A549 (cell line): ENCODE measurements around the gene CEP85L. TPM values are rescaled to one million over a fixed set of nuclear protein-coding genes. Genes with fewer than 3 reads are reported as not detected.

Source experiments
- ATAC-seq, 2 experiments: fragments of 200-7000 bp in 1 of 2; fragments of >200 bp in 1 of 2; cut with Nextera tagmentation in 1 of 2; cut with Tn5 transposase in 1 of 2; 3 replicates each; pipeline versions ENCODE4 v1.8.0 to v1.9.1; 2018 to 2020; ENCODE audit warnings: mild to moderate bottlenecking in 1 of 2, moderate library complexity in 1 of 2
- CTCF ChIA-PET: fragments of 300-600 bp; sonication (Branson Sonifier 250); formaldehyde crosslinking; extraction: SDS; loops from one replicate; lab custom pipeline; 2021; ENCODE audit warnings: antibody characterized with exemption, inconsistent platforms; lab: Yijun Ruan, JAX
- POLR2A ChIA-PET: fragments of 350-600 bp; formaldehyde crosslinking; extraction: SDS; loops from one replicate; lab custom pipeline; 2021; ENCODE audit warnings: antibody characterized with exemption, inconsistent platforms; lab: Yijun Ruan, JAX
- DNase-seq, 2 experiments: peaks; one replicate each; pipeline versions ENCODE4 v3.0.0 to v3.0.0-alpha.2; 2011 to 2016; ENCODE audit warnings: low read depth in 1 of 2, low spot score in 1 of 2
- FAIRE-seq: peaks from 2 replicates; lab custom pipeline; 2011; peaks lifted over from hg19 to GRCh38; lab: Jason Lieb, UNC
- H3K27ac ChIP-seq, 2 experiments: fragments of >200 bp; sonication (Bioruptor Twin); formaldehyde crosslinking; 3 replicates each; pipeline ENCODE4 v1.5.1; 2016 to 2017
- H3K4me1 ChIP-seq: fragments of >200 bp; sonication (Bioruptor Twin); formaldehyde crosslinking; 3 replicates; pipeline ENCODE4 v1.6.1; 2016
- H3K4me2 ChIP-seq: fragments of >200 bp; sonication (Bioruptor Twin); formaldehyde crosslinking; 3 replicates; pipeline ENCODE4 v1.6.1; 2016
- H3K4me3 ChIP-seq: fragments of >200 bp; sonication (Bioruptor Twin); formaldehyde crosslinking; 3 replicates; pipeline ENCODE4 v1.5.1; 2016
- H3K9me3 ChIP-seq: fragments of >200 bp; sonication (Bioruptor Twin); formaldehyde crosslinking; 3 replicates; pipeline ENCODE4 v1.6.1; 2016
- BHLHE40 ChIP-seq: IDR thresholded peaks from 2 replicates; pipeline ENCODE4 v1.6.1; 2012; ENCODE audit warnings: low read depth, low read length, inconsistent platforms
- CEBPB ChIP-seq, 2 experiments: fragments of >200 bp in 1 of 2; sonication (Bioruptor Twin) in 1 of 2; formaldehyde crosslinking in 1 of 2; IDR thresholded peaks; 2 replicates each; pipeline ENCODE4 v1.6.1; 2012 to 2016
- E2F6 ChIP-seq: IDR thresholded peaks from 2 replicates; pipeline ENCODE4 v1.6.1; 2012; ENCODE audit warnings: low read depth, borderline replicate concordance
- EHMT2 ChIP-seq: fragments of 200-600 bp; sonication (generic); IDR thresholded peaks from 2 replicates; pipeline ENCODE4 v1.6.1; 2016; ENCODE audit warnings: antibody characterized with exemption, low read depth, mild to moderate bottlenecking, moderate library complexity
- ELK1 ChIP-seq: fragments of 150-350 bp; IDR thresholded peaks from 2 replicates; pipeline ENCODE4 v1.6.1; 2014; ENCODE audit warnings: low read depth, mild to moderate bottlenecking, low read length
- ESRRA ChIP-seq: fragments of 150-350 bp; IDR thresholded peaks from 2 replicates; pipeline ENCODE4 v1.6.1; 2014; ENCODE audit warnings: mild to moderate bottlenecking, low read length, borderline replicate concordance
- FOSB ChIP-seq: fragments of 250-450 bp; sonication (Bioruptor Pico); IDR thresholded peaks from 2 replicates; pipeline ENCODE4 v1.5.0; 2020; ENCODE audit warnings: mild to moderate bottlenecking, moderate library complexity
- FOSL2 ChIP-seq, 2 experiments: fragments of 450-650 bp in 1 of 2; fragments of >200 bp in 1 of 2; sonication (Bioruptor Twin) in 1 of 2; formaldehyde crosslinking; IDR thresholded peaks; 2 replicates each; pipeline versions ENCODE4 v1.5.0 to v1.6.1; 2016 to 2020; ENCODE audit warnings: mild to moderate bottlenecking in 1 of 2, moderate library complexity in 1 of 2
- HMGXB4 ChIP-seq: fragments of 250-450 bp; sonication (Bioruptor Pico); IDR thresholded peaks from 2 replicates; pipeline ENCODE4 v1.5.0; 2021; ENCODE audit warnings: mild to moderate bottlenecking, moderate library complexity, borderline replicate concordance
- HOXA7 ChIP-seq: fragments of 250-450 bp; sonication (Bioruptor Pico); IDR thresholded peaks from 2 replicates; pipeline ENCODE4 v1.5.0; 2020; ENCODE audit warnings: mild to moderate bottlenecking, moderate library complexity
- HOXB13 ChIP-seq: fragments of 250-450 bp; sonication (Bioruptor Pico); IDR thresholded peaks from 2 replicates; pipeline ENCODE4 v1.5.0; 2020; ENCODE audit warnings: low read depth, mild to moderate bottlenecking, moderate library complexity
- KDM1A ChIP-seq: fragments of 200-600 bp; sonication (generic); IDR thresholded peaks from 2 replicates; pipeline ENCODE4 v1.6.1; 2016; ENCODE audit warnings: low read depth, mild to moderate bottlenecking
- KDM5A ChIP-seq: fragments of 200-600 bp; sonication (generic); IDR thresholded peaks from 2 replicates; pipeline ENCODE4 v1.6.1; 2016; ENCODE audit warnings: antibody characterized with exemption, mild to moderate bottlenecking
- MAFK ChIP-seq: fragments of 450-650 bp; IDR thresholded peaks from 2 replicates; pipeline ENCODE4 v1.6.1; 2014; ENCODE audit not compliant: partially characterized antibody
- MAX ChIP-seq: IDR thresholded peaks from 2 replicates; pipeline ENCODE4 v1.6.1; 2012
- MYC ChIP-seq: IDR thresholded peaks from 2 replicates; pipeline ENCODE4 v1.6.1; 2012; ENCODE audit warnings: mild to moderate bottlenecking, inconsistent platforms, low read length, improper control_type of control experiment, borderline replicate concordance
- NFE2L2 ChIP-seq: fragments of 150-350 bp; conservative IDR thresholded peaks from 2 replicates; pipeline ENCODE4 v1.6.1; 2014; ENCODE audit warnings: low read length
- NPAS2 ChIP-seq: fragments of 250-450 bp; sonication (Bioruptor Pico); IDR thresholded peaks from 2 replicates; pipeline ENCODE4 v1.8.0; 2022; ENCODE audit warnings: mild to moderate bottlenecking, moderate library complexity, borderline replicate concordance
- PBX3 ChIP-seq: IDR thresholded peaks from 2 replicates; pipeline ENCODE4 v1.6.1; 2012
- POLR2A ChIP-seq: IDR thresholded peaks from 2 replicates; pipeline ENCODE4 v1.6.1; 2012; ENCODE audit warnings: mild to moderate bottlenecking, low read length
- POLR2AphosphoS2 ChIP-seq: conservative IDR thresholded peaks from 2 replicates; pipeline ENCODE4 v1.6.1; 2012; ENCODE audit warnings: low read length, improper control_type of control experiment, inconsistent platforms
- RARB ChIP-seq: fragments of 250-450 bp; sonication (Bioruptor Pico); IDR thresholded peaks from 2 replicates; pipeline ENCODE4 v1.8.0; 2021; ENCODE audit warnings: mild to moderate bottlenecking, moderate library complexity
- RNF2 ChIP-seq: fragments of 200-600 bp; sonication (generic); IDR thresholded peaks from 2 replicates; pipeline ENCODE4 v1.6.1; 2016; ENCODE audit warnings: low read depth, mild to moderate bottlenecking, antibody characterized with exemption, moderate library complexity, borderline replicate concordance
- TFCP2L1 ChIP-seq: fragments of 250-450 bp; sonication (Bioruptor Pico); IDR thresholded peaks from 2 replicates; pipeline ENCODE4 v1.5.0; 2021; ENCODE audit warnings: mild to moderate bottlenecking
- TP53 ChIP-seq: fragments of 250-450 bp; sonication (Bioruptor Pico); IDR thresholded peaks from 2 replicates; pipeline ENCODE4 v1.5.0; 2021; ENCODE audit warnings: mild to moderate bottlenecking, moderate library complexity
- USF2 ChIP-seq: fragments of 450-650 bp; IDR thresholded peaks from 2 replicates; pipeline ENCODE4 v1.6.1; 2014; ENCODE audit warnings: antibody characterized with exemption
- WGBS: methylation state at CpG from one replicate; pipeline ENCODE4 v1.1.6; 2017; ENCODE audit errors: missing lambda C conversion rate; 5-methylcytosine and 5-hydroxymethylcytosine counted together
- polyA plus RNA-seq, 4 experiments: library from polyadenylated mRNA; depleted of rRNA in 3 of 4; stranded (reverse); fragments of >200 nt; fragmentation: RNase III in 1 of 4; extraction: RNeasy Plus Mini Kit Qiagen cat#74134 plus additional on column Dnase treatment in 1 of 4; gene quantifications; 2 replicates in 3 of 4; 3 replicates in 1 of 4; pipeline ENCODE4 v1.2.3, GENCODE V29; 2011 to 2017

CEP85L gene
- polyA plus RNA-seq, 2 of the 4 experiments (the other 2 are of a cell fraction): 1.3 to 3.4 TPM

GRCh38 chr6:118546164-118546879 is 105.1 kb downstream of the CEP85L start:
- no peak overlapping the region for H3K27ac ChIP-seq
- H3K4me2 ChIP-seq: no peak overlapping the region
- peaks cover 6% of the 10 kb centered on the region; the same call in 1 of the 3 replicates for H3K4me1 ChIP-seq
- TF ChIP-seq E2F6 (no peak), KDM1A (no peak), NFE2L2 (no peak), FOSL2 (IDR thresholded peaks at IDR 0.05) (no peak), FOSL2 (CRISPR knock-in tag; IDR thresholded peaks at IDR 0.05) (no peak), TFCP2L1 (no peak)
- no peak for FAIRE-seq
- H3K9me3 ChIP-seq: no peaks in the 10 kb centered on the region
- no peak for DNase-seq
- ATAC-seq: no peak
- CTCF ChIA-PET: interaction anchor here (1.6 kb wide), 1 partner anchor 263 kb away, joined by 5 read pairs; no protein-coding TSS in a partner anchor
- POLR2A ChIA-PET: no interaction called here
- no peak overlapping the region for H3K4me3 ChIP-seq
- 82% methylated on average over 4 of the region's 4 CpGs for WGBS

- Histone ChIP-seq H3K27ac (no peak overlapping the region), H3K4me1 (no peaks in the 10 kb centered on the region), H3K4me3 (no peak overlapping the region), H3K4me2 (no peak overlapping the region), H3K9me3 (no peaks in the 10 kb centered on the region)
- 88% methylated on average over 3 of the region's 3 CpGs for WGBS
- ATAC-seq (no peak), DNase-seq (no peak), FAIRE-seq (no peak)
- CTCF ChIA-PET: no interaction called here
- TF ChIP-seq MAX (no peak), ELK1 (no peak), RARB (no peak), POLR2AphosphoS2 (no peak), RNF2 (no peak), HOXA7 (CRISPR knock-in tag) (no peak), HOXB13 (no peak), NFE2L2 (no peak), CEBPB (IDR thresholded peaks at IDR 0.05) (no peak), KDM5A (no peak), ESRRA (no peak), EHMT2 (no peak), PBX3 (no peak)
- POLR2A ChIA-PET: no interaction called here
Measured at GRCh38 chr6:118544105-118544504, 107.3 kb downstream of the CEP85L start.

- ATAC-seq: no peak
- no peaks in the 10 kb centered on the region for H3K9me3 ChIP-seq
- WGBS: 95% methylated on average over 3 of the region's 3 CpGs
- no peak overlapping the region for H3K4me3 ChIP-seq
- ChIA-PET CTCF (no interaction called here), POLR2A (no interaction called here)
- TF ChIP-seq TP53 (CRISPR knock-in tag) (no peak), FOSB (CRISPR knock-in tag) (no peak), CEBPB (IDR thresholded peaks at IDR 0.05) (no peak), NFE2L2 (no peak), MAFK (no peak), USF2 (no peak), POLR2A (no peak), MAX (no peak), RARB (no peak), MYC (no peak), HMGXB4 (no peak), NPAS2 (no peak), BHLHE40 (no peak)
- no peaks in the 10 kb centered on the region for H3K4me1 ChIP-seq
- no peak overlapping the region for H3K4me2 ChIP-seq
- no peak overlapping the region for H3K27ac ChIP-seq
- no peak for DNase-seq
- FAIRE-seq: no peak
Measured at GRCh38 chr6:118542184-118542952, 109.0 kb downstream of the CEP85L start.
